SU-DHL-6 (cell line): ENCODE measurements around the gene EHBP1.

Experiments
- CTCF ChIP-seq: fragments of 200-600 bp; sonication (generic); IDR thresholded peaks from one replicate; pipeline ENCODE4 v1.5.1; 2017; ENCODE audit warnings: antibody characterized with exemption, mild to moderate bottlenecking, low read length, moderate library complexity; ENCODE audit not compliant: insufficient read depth, poor library complexity, severe bottlenecking
- EZH2phosphoT487 ChIP-seq: fragments of 200-600 bp; sonication (generic), shearing (Covaris generic); conservative IDR thresholded peaks from 2 replicates; pipeline ENCODE4 v1.6.1; 2018; ENCODE audit warnings: mild to moderate bottlenecking, antibody characterized with exemption, low read length, moderate library complexity, mixed read lengths

DNA sequence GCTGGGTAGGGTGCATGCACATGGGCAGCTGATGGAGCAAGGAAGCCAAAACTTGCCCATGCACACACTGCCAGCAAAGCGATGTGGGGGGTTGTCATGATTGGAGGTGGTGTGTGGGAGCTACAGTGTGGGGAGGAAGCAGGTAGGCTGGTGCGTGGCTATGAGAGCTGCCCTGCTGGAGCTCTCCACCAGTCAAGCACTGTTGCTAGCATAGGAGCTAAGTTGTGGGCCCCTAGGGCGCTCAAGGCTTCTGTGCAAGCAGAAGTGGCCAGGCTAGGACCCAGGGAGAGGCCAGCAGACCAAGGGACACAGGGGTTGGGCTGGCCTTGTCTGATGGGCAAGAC is 20.2 kb downstream of the EHBP1 start:
- TF ChIP-seq EZH2phosphoT487 (no peak), CTCF (no peak)
